CD4-positive, alpha-beta T cell treated with Interleukin-10 for 1 hour (primary cell): ENCODE measurements around the gene ZRANB3.
"Not testable (repeated sequence)": the region's sequence is repeated elsewhere in the genome, so short reads cannot be mapped to it uniquely, and the experiment has no call there.

Experiments used
- DNase-seq: peaks from one replicate; pipeline ENCODE4 v3.0.0-alpha.2; 2020

Gene ZRANB3

GRCh38 chr2:135320465-135321355 is 210.3 kb downstream of the ZRANB3 start:
- DNase-seq: no peak

- DNase-seq: no peak
Observed at GRCh38 chr2:135318808-135319207, 212.2 kb downstream of the ZRANB3 start.

- DNase-seq: no peak
Observed at GRCh38 chr2:135317375-135317774, 213.6 kb downstream of the ZRANB3 start.

- no peak for DNase-seq
Observed at GRCh38 chr2:135311962-135312361, 219.1 kb downstream of the ZRANB3 start.

GRCh38 chr2:135311268-135311667 is 219.8 kb downstream of the ZRANB3 start:
- no peak for DNase-seq

GRCh38 chr2:135304694-135305093 is 226.3 kb downstream of the ZRANB3 start:
- DNase-seq: no peak

- no peak for DNase-seq
Observed at GRCh38 chr2:135299658-135300244, 231.3 kb downstream of the ZRANB3 start.

GRCh38 chr2:135299165-135299564 is 231.9 kb downstream of the ZRANB3 start:
- no peak for DNase-seq

GRCh38 chr2:135287121-135287520 is 243.9 kb downstream of the ZRANB3 start:
- not testable (repeated sequence) for DNase-seq

GRCh38 chr2:135285391-135285790 is 245.6 kb downstream of the ZRANB3 start:
- no peak for DNase-seq

- DNase-seq: no peak
Observed at GRCh38 chr2:135281379-135281778, 249.6 kb downstream of the ZRANB3 start.

GRCh38 chr2:135279209-135279608 is 251.8 kb downstream of the ZRANB3 start:
- DNase-seq: no peak

GRCh38 chr2:135276525-135276924 is 254.5 kb downstream of the ZRANB3 start:
- DNase-seq: no peak

GRCh38 chr2:135271006-135271405 is 260.0 kb downstream of the ZRANB3 start:
- no peak for DNase-seq

GRCh38 chr2:135265960-135266490 is 265.0 kb downstream of the ZRANB3 start:
- no peak for DNase-seq

- no peak for DNase-seq
Observed at GRCh38 chr2:135259123-135259522, 271.9 kb downstream of the ZRANB3 start.

GRCh38 chr2:135258193-135258592 is 272.8 kb downstream of the ZRANB3 start:
- no peak for DNase-seq

GRCh38 chr2:135257383-135258090 is 273.5 kb downstream of the ZRANB3 start:
- no peak for DNase-seq

GRCh38 chr2:135256531-135257260 is 274.3 kb downstream of the ZRANB3 start:
- no peak for DNase-seq

GRCh38 chr2:135255208-135255607 is 275.8 kb downstream of the ZRANB3 start:
- DNase-seq: no peak

GRCh38 chr2:135252805-135253458 is 278.1 kb downstream of the ZRANB3 start:
- DNase-seq: no peak

GRCh38 chr2:135248611-135249010 is 282.4 kb downstream of the ZRANB3 start:
- no peak for DNase-seq
